PC-3 (cell line): ENCODE results near the gene JCAD. TPM values are rescaled to one million over a fixed set of nuclear protein-coding genes. Genes with fewer than 3 reads are reported as not detected.

ENCODE experiments used
- ATAC-seq: fragments of 200-7000 bp; cut with Tn5 transposase; 2 replicates; pipeline ENCODE4 v1.9.1; 2020; ENCODE audit warnings: mild to moderate bottlenecking, moderate library complexity
- BruUV-seq: library from RNA; stranded (reverse); fragments of 400-500 nt; replicated peaks from 2 replicates; lab custom pipeline; 2021; lab: Mats Ljungman, UMichigan
- CTCF ChIA-PET: fragments of 300-600 bp; sonication (Branson Sonifier 250); formaldehyde crosslinking; loops from one replicate; lab custom pipeline; 2022; ENCODE audit warnings: antibody characterized with exemption; lab: Charles Lee
- POLR2A ChIA-PET: fragments of 300-600 bp; sonication (Branson Sonifier 250); formaldehyde crosslinking; loops from one replicate; lab custom pipeline; 2022; ENCODE audit warnings: antibody characterized with exemption; ENCODE audit not compliant: unreplicated experiment; lab: Charles Lee
- DNase-seq: peaks from one replicate; pipeline ENCODE4 v3.0.0-alpha.2; 2015
- H2AFZ ChIP-seq: fragments of 300-600 bp; sonication (generic); 2 replicates; pipeline ENCODE4 v1.6.0; 2016; ENCODE audit warnings: antibody characterized with exemption, low read length
- H3F3A ChIP-seq: fragments of 300-600 bp; sonication (generic); one replicate; pipeline ENCODE4 v1.6.0; 2017; ENCODE audit warnings: antibody characterized with exemption, low read length, control low read depth, mild to moderate bottlenecking; ENCODE audit not compliant: unreplicated experiment
- H3K27ac ChIP-seq: fragments of 300-600 bp; sonication (generic); 2 replicates; pipeline ENCODE4 v1.5.1; 2016; ENCODE audit warnings: mild to moderate bottlenecking, low read length
- H3K27me3 ChIP-seq: fragments of 300-600 bp; sonication (generic); 2 replicates; pipeline ENCODE4 v1.6.1; 2016; ENCODE audit warnings: low read length, mixed read lengths
- H3K36me3 ChIP-seq: fragments of 300-600 bp; sonication (generic); 2 replicates; pipeline ENCODE4 v1.6.1; 2016; ENCODE audit warnings: low read depth, mixed run types, low read length, mixed read lengths
- H3K4me1 ChIP-seq: fragments of 300-600 bp; sonication (generic); 2 replicates; pipeline ENCODE4 v1.5.1; 2016; ENCODE audit warnings: low read length; ENCODE audit not compliant: insufficient read depth
- H3K4me2 ChIP-seq: fragments of 300-600 bp; sonication (generic); 2 replicates; pipeline ENCODE4 v1.6.0; 2016; ENCODE audit warnings: low read length
- H3K4me3 ChIP-seq: fragments of 300-600 bp; sonication (generic); 2 replicates; pipeline ENCODE4 v1.5.1; 2016; ENCODE audit warnings: mild to moderate bottlenecking, low read length, mixed read lengths
- H3K79me2 ChIP-seq: fragments of 300-600 bp; sonication (generic); 2 replicates; pipeline ENCODE4 v1.6.1; 2017; ENCODE audit warnings: low read length, mixed read lengths
- H3K9ac ChIP-seq: fragments of 300-600 bp; sonication (generic); 2 replicates; pipeline ENCODE4 v1.6.0; 2016; ENCODE audit warnings: mild to moderate bottlenecking, low read length
- H3K9me2 ChIP-seq: fragments of 300-600 bp; sonication (generic); replicated peaks from 2 replicates; pipeline ENCODE4 v1.6.1; 2016; ENCODE audit warnings: mixed run types, low read length, mixed read lengths
- H3K9me3 ChIP-seq: fragments of 300-600 bp; sonication (generic); 2 replicates; pipeline ENCODE4 v1.6.1; 2016; ENCODE audit warnings: low read length, mixed read lengths
- H4K20me1 ChIP-seq: fragments of 300-600 bp; sonication (generic); 2 replicates; pipeline ENCODE4 v1.6.1; 2016; ENCODE audit warnings: low read length, mixed read lengths
- EZH2 ChIP-seq: fragments of 300-600 bp; sonication (generic); IDR thresholded peaks from one replicate; pipeline ENCODE4 v1.6.1; 2017; ENCODE audit warnings: antibody characterized with exemption, mild to moderate bottlenecking, low read length; ENCODE audit not compliant: unreplicated experiment
- EZH2phosphoT487 ChIP-seq: fragments of 300-600 bp; sonication (generic); IDR thresholded peaks from 2 replicates; pipeline ENCODE4 v1.6.1; 2018; ENCODE audit warnings: mild to moderate bottlenecking, antibody characterized with exemption, low read length, borderline replicate concordance
- intact Hi-C: fragments of 100-400 bp; cut with micrococcal nuclease; formaldehyde crosslinking; loops from 2 replicates; pipeline ENCODE4 v1.9.0; 2023
- total RNA-seq: library from RNA; depleted of rRNA; stranded (reverse); fragments of >200 nt; gene quantifications from 2 replicates; pipeline ENCODE4 v1.2.3, GENCODE V29; 2014
- TF ChIP-seq, protein P1 (sequence below): fragments of 300-600 bp; sonication (generic); conservative IDR thresholded peaks from 2 replicates; pipeline ENCODE4 v1.5.1; 2017; ENCODE audit warnings: antibody characterized with exemption, low read depth, mild to moderate bottlenecking, low read length

JCAD gene
- total RNA-seq, 1 experiment from 2014 or later, result 5.0 TPM

DNA sequence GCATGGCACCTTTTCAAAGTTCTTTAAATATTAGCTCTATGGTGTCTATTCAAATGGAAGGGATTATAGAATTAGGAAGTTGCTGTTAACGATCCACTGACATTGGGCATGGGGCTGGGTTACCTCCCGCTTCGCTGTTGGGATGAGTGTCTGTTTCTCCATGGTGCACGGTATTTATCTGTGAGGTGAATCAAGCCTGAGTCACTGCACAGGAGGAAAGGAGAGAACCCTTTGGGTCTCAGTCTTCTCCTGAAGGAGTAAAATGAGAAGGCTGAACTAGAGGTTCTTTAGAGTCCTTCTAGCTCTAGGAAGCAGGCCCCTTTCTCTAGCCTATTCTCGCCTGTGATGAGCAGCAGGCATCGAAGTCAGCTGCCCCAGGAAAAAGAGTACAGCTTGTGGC, 7.3 kb downstream of the JCAD start:
- ATAC-seq (peak; percentile 99), DNase-seq (peak; percentile 79)
- no peak overlapping the region for H3K4me3 ChIP-seq
- no peaks in the 10 kb centered on the region for H4K20me1 ChIP-seq
- ChIA-PET POLR2A (no interaction called here), CTCF (interaction anchor here (0.7 kb wide), 1 partner anchor 100 kb away, joined by 4 read pairs; no protein-coding TSS in a partner anchor)
- no peak overlapping the region for H2AFZ ChIP-seq
- H3K4me1 ChIP-seq, result peaks cover 32% of the 10 kb centered on the region
- peak overlapping the region; percentile 45 for H3K4me2 ChIP-seq
- no peaks in the 10 kb centered on the region for H3F3A ChIP-seq
- TF ChIP-seq EZH2 (no peak), EZH2phosphoT487 (no peak)
- TF ChIP-seq, protein P1, sequence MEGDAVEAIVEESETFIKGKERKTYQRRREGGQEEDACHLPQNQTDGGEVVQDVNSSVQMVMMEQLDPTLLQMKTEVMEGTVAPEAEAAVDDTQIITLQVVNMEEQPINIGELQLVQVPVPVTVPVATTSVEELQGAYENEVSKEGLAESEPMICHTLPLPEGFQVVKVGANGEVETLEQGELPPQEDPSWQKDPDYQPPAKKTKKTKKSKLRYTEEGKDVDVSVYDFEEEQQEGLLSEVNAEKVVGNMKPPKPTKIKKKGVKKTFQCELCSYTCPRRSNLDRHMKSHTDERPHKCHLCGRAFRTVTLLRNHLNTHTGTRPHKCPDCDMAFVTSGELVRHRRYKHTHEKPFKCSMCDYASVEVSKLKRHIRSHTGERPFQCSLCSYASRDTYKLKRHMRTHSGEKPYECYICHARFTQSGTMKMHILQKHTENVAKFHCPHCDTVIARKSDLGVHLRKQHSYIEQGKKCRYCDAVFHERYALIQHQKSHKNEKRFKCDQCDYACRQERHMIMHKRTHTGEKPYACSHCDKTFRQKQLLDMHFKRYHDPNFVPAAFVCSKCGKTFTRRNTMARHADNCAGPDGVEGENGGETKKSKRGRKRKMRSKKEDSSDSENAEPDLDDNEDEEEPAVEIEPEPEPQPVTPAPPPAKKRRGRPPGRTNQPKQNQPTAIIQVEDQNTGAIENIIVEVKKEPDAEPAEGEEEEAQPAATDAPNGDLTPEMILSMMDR, result no peak
- BruUV-seq, result no TSS peak
- no peaks in the 10 kb centered on the region for H3K27me3 ChIP-seq
- no peaks in the 10 kb centered on the region for H3K9me3 ChIP-seq
- peaks cover 12% of the 10 kb centered on the region; the same call in 1 of the 2 replicates for H3K79me2 ChIP-seq
- H3K27ac ChIP-seq, result peak overlapping the region; percentile 14
- H3K9ac ChIP-seq, result no peak overlapping the region
- H3K36me3 ChIP-seq, result no peaks in the 10 kb centered on the region
- H3K9me2 ChIP-seq, result no peaks in the 10 kb centered on the region
- intact Hi-C loops, result no loop called here

GRCh38 chr10:30051220-30051619, 8.2 kb downstream of the JCAD start:
- Histone ChIP-seq H3K9me3 (no peaks in the 10 kb centered on the region), H3K4me1 (peaks cover 24% of the 10 kb centered on the region), H3K9me2 (no peaks in the 10 kb centered on the region), H3K9ac (no peak overlapping the region), H3K4me3 (no peak overlapping the region), H3K4me2 (no peak overlapping the region), H3K36me3 (no peaks in the 10 kb centered on the region), H4K20me1 (no peaks in the 10 kb centered on the region), H2AFZ (no peak overlapping the region), H3K79me2 (peaks cover 4% of the 10 kb centered on the region; the same call in 1 of the 2 replicates), H3K27ac (no peak overlapping the region), H3K27me3 (no peaks in the 10 kb centered on the region), H3F3A (no peaks in the 10 kb centered on the region)
- BruUV-seq, result no TSS peak
- no peak for TF ChIP-seq EZH2phosphoT487
- no peak for TF ChIP-seq EZH2
- TF ChIP-seq, protein P1, result no peak
- intact Hi-C loops, result no loop called here
- ChIA-PET POLR2A (no interaction called here), CTCF (no interaction called here)
- no peak for DNase-seq
- no peak for ATAC-seq

- ATAC-seq, result no peak
- H3K9me3 ChIP-seq, result no peaks in the 10 kb centered on the region
- TF ChIP-seq, protein P1, result no peak
- no peak for TF ChIP-seq EZH2
- H2AFZ ChIP-seq, result no peak overlapping the region
- no peaks in the 10 kb centered on the region for H4K20me1 ChIP-seq
- no peaks in the 10 kb centered on the region for H3K9me2 ChIP-seq
- 0 out of 2 replicates have a peak, but pooled peaks cover 3% of the 10 kb centered on the region for H3K79me2 ChIP-seq
- no peak for DNase-seq
- no peaks in the 10 kb centered on the region for H3K27me3 ChIP-seq
- peaks cover 17% of the 10 kb centered on the region for H3K4me1 ChIP-seq
- no peak overlapping the region for H3K9ac ChIP-seq
- H3F3A ChIP-seq, result no peaks in the 10 kb centered on the region
- no TSS peak for BruUV-seq
- H3K36me3 ChIP-seq, result no peaks in the 10 kb centered on the region
- intact Hi-C loops, result no loop called here
- H3K4me3 ChIP-seq, result no peak overlapping the region
- no peak overlapping the region for H3K27ac ChIP-seq
- POLR2A ChIA-PET, result no interaction called here
- CTCF ChIA-PET, result no interaction called here
- no peak overlapping the region for H3K4me2 ChIP-seq
These were observed 9.0 kb downstream of the JCAD start for GRCh38 chr10:30050411-30050810.
